Stomach (tissue), 4 donors: ENCODE results near the gene MZT2A.
"Not testable (repeated sequence)": the region's sequence is repeated elsewhere in the genome, so short reads cannot be mapped to it uniquely, and the experiment has no call there.

Source experiments
- CTCF ChIP-seq, 7 experiments: fragments of 450-650 bp in 4 of 7; fragments of 200-600 bp in 3 of 7; sonication (generic) in 3 of 7; IDR thresholded peaks; one replicate each; pipeline ENCODE4 v1.5.1; 2016 to 2019; ENCODE audit warnings: antibody characterized with exemption in 7 of 7, control low read depth in 2 of 7, mild to moderate bottlenecking in 1 of 7
- EP300 ChIP-seq: sonication (generic); formaldehyde crosslinking; IDR thresholded peaks from one replicate; pipeline ENCODE4 v1.6.1; 2017; ENCODE audit warnings: antibody characterized with exemption
- POLR2A ChIP-seq, 4 donors: fragments of 450-650 bp; IDR thresholded peaks; one replicate each; pipeline ENCODE4 v1.6.1; 2016; ENCODE audit warnings: antibody characterized with exemption in 4 of 4, control low read depth in 2 of 4, mild to moderate bottlenecking in 1 of 4, moderate library complexity in 1 of 4

- TF ChIP-seq CTCF (IDR thresholded peaks at IDR 0.05); EP300; POLR2A (IDR thresholded peaks at IDR 0.05): not testable (repeated sequence)
Measured at GRCh38 chr2:131515235-131515634, 23.0 kb upstream of the MZT2A start.
